M059J (cell line): Measurements from ENCODE around the gene PATL1. TPM values are rescaled to one million over a fixed set of nuclear protein-coding genes. Genes with fewer than 3 reads are reported as not detected.
"Not testable (repeated sequence)": the region's sequence is repeated elsewhere in the genome, so short reads cannot be mapped to it uniquely, and the experiment has no call there.

ENCODE experiments used
- DNase-seq: peaks from one replicate; pipeline ENCODE4 v3.0.0-alpha.2; 2012; ENCODE audit warnings: low read depth
- total RNA-seq: library from RNA; depleted of rRNA; stranded (reverse); fragments of >200 nt; shearing (Covaris generic); gene quantifications from 2 replicates; pipeline ENCODE4 v1.2.3, GENCODE V29; 2014; rRNA removed

PATL1 gene
- total RNA-seq, result 38.4 and 45.5 TPM in 2 replicates

- peak; percentile 98 for DNase-seq
These were observed at the start of gene PATL1 for GRCh38 chr11:59668950-59669610. TSS of gene PATL1 (minus strand) at chr11:59669037. CDS start at chr11:59668895, 142 bp downstream.

GRCh38 chr11:59716051-59716450 lies 47.2 kb upstream of the PATL1 start:
- no peak for DNase-seq

GRCh38 chr11:59713745-59714144 lies 44.9 kb upstream of the PATL1 start, which contains the start of gene OR10V1:
TSS of gene OR10V1 (minus strand) at chr11:59713845. CDS start at chr11:59713845, 0 bp downstream.
- DNase-seq, result no peak

GRCh38 chr11:59710136-59710847 lies 41.5 kb upstream of the PATL1 start:
- DNase-seq, result peak; percentile 48

- peak; percentile 66 for DNase-seq
These were observed 39.7 kb upstream of the PATL1 start for GRCh38 chr11:59708537-59708936.

GRCh38 chr11:59707371-59707770 lies 38.5 kb upstream of the PATL1 start:
- DNase-seq, result no peak

GRCh38 chr11:59706518-59707285 lies 37.9 kb upstream of the PATL1 start:
- DNase-seq, result peak; percentile 97

GRCh38 chr11:59705294-59705693 lies 36.5 kb upstream of the PATL1 start:
- DNase-seq, result peak; percentile 39

- not testable (repeated sequence) for DNase-seq
These were observed 34.7 kb upstream of the PATL1 start for GRCh38 chr11:59703515-59703914.

GRCh38 chr11:59700157-59700556 lies 31.3 kb upstream of the PATL1 start:
- DNase-seq, result not testable (repeated sequence)

- DNase-seq, result no peak
These were observed 29.7 kb upstream of the PATL1 start for GRCh38 chr11:59698506-59698905.

- DNase-seq, result no peak
These were observed 24.1 kb upstream of the PATL1 start for GRCh38 chr11:59692915-59693314.

GRCh38 chr11:59691156-59691555 lies 22.3 kb upstream of the PATL1 start:
- DNase-seq, result no peak

GRCh38 chr11:59689015-59689414 lies 20.2 kb upstream of the PATL1 start:
- DNase-seq, result no peak

GRCh38 chr11:59681260-59681725 lies 12.5 kb upstream of the PATL1 start:
- DNase-seq, result not testable (repeated sequence)

- peak; percentile 79 for DNase-seq
These were observed 11.7 kb upstream of the PATL1 start for GRCh38 chr11:59680287-59681154.

GRCh38 chr11:59679347-59679746 lies 10.5 kb upstream of the PATL1 start:
- no peak for DNase-seq

GRCh38 chr11:59678813-59679165 lies 10.0 kb upstream of the PATL1 start:
- DNase-seq, result no peak

GRCh38 chr11:59678118-59678812 lies 9.4 kb upstream of the PATL1 start:
- DNase-seq, result no peak

GRCh38 chr11:59676205-59676604 lies 7.4 kb upstream of the PATL1 start:
- peak; percentile 50 for DNase-seq

GRCh38 chr11:59674291-59674690 lies 5.5 kb upstream of the PATL1 start:
- DNase-seq, result no peak
